Testis (tissue), 2 donors: ENCODE results near the gene WDR20.

Source experiments
- CTCF ChIP-seq, 3 experiments: fragments of 450-650 bp in 2 of 3; fragments of 200-600 bp in 1 of 3; sonication (generic) in 1 of 3; IDR thresholded peaks; one replicate each; pipeline ENCODE4 v1.5.1; 2016 to 2019; ENCODE audit warnings: antibody characterized with exemption in 3 of 3, mild to moderate bottlenecking in 2 of 3, moderate library complexity in 1 of 3
- POLR2A ChIP-seq: fragments of 450-650 bp; IDR thresholded peaks from one replicate; pipeline ENCODE4 v1.6.1; 2017; ENCODE audit warnings: antibody characterized with exemption, mild to moderate bottlenecking, moderate library complexity

DNA sequence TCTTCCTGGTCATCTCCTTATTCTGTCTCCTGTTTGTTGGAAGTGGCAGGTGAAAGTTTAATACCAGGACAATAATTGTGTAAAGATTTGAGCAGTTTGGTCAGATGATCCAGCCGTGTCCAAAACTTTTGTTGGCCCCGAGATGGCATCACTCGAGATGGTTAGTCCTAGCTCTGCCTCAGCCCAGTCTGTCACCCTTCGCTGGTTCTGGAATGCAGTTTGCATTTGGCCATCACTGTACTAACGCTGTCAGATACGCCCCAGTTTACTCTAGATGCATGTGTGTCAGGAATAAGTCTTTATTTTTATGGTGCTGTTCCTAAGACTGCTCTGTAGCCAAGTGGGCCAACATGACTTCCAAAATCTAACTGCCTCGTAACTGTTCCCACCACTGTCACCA lies 85.7 kb downstream of the WDR20 start:
- TF ChIP-seq CTCF (IDR thresholded peaks at IDR 0.05) (no peak), POLR2A (no peak)
